Measurements from ENCODE around the gene MED15.

DNA sequence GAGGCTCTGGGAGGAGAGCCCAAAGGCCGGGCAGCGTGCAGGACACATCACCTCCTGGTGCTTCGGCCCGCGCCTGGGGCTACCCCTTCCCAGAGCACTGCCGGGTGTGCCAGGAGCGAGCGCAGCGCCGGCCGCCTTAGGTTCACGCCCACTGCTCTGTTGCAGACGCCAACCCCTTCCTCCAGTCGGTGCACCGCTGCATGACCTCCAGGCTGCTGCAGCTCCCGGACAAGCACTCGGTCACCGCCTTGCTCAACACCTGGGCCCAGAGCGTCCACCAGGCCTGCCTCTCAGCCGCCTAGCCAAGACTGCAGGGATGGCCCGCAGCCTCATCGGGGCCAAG is 79.0 kb downstream of the MED15 start:
- TF ChIP-seq CTCF (conservative IDR thresholded peaks at IDR 0.05; ENCODE audit: low read length) (no peak), EZH2phosphoT487 (IDR thresholded peaks at IDR 0.05; ENCODE audit: borderline replicate concordance) (no peak)
